Kasumi-1 (cell line): Measurements from ENCODE around the gene PDE3A.
A peak's percentile ranks its signal among the peaks of the same experiment; 100 is the strongest.

Source experiments
- DNase-seq, 2 experiments: peaks; one replicate each; lab custom pipeline; 2025; lab: John Stamatoyannopoulos, UW

PDE3A gene

GRCh38 chr12:20424841-20425240 lies 56.5 kb downstream of the PDE3A start:
- DNase-seq = no peak

- no peak for DNase-seq
These were observed 57.9 kb downstream of the PDE3A start for GRCh38 chr12:20426191-20426590.

GRCh38 chr12:20426957-20427356 lies 58.6 kb downstream of the PDE3A start:
- DNase-seq = no peak

GRCh38 chr12:20429852-20430251 lies 61.5 kb downstream of the PDE3A start:
- no peak for DNase-seq

GRCh38 chr12:20432290-20432689 lies 64.0 kb downstream of the PDE3A start:
- DNase-seq = no peak

GRCh38 chr12:20434996-20435395 lies 66.7 kb downstream of the PDE3A start:
- DNase-seq = no peak

- no peak for DNase-seq
These were observed 68.0 kb downstream of the PDE3A start for GRCh38 chr12:20436316-20436715.

GRCh38 chr12:20438299-20438779 lies 70.0 kb downstream of the PDE3A start:
- DNase-seq = no peak

GRCh38 chr12:20439626-20440025 lies 71.3 kb downstream of the PDE3A start:
- no peak for DNase-seq

GRCh38 chr12:20440408-20440807 lies 72.1 kb downstream of the PDE3A start:
- no peak for DNase-seq

- DNase-seq = no peak
These were observed 74.0 kb downstream of the PDE3A start for GRCh38 chr12:20442322-20442721.

- DNase-seq = no peak
These were observed 74.9 kb downstream of the PDE3A start for GRCh38 chr12:20443255-20443654.

GRCh38 chr12:20443792-20444191 lies 75.5 kb downstream of the PDE3A start:
- no peak for DNase-seq

GRCh38 chr12:20444595-20445170 lies 76.3 kb downstream of the PDE3A start:
- peak in 1 of 2 experiments; percentile 5 for DNase-seq

GRCh38 chr12:20445687-20446086 lies 77.3 kb downstream of the PDE3A start:
- no peak for DNase-seq

GRCh38 chr12:20446836-20447235 lies 78.5 kb downstream of the PDE3A start:
- DNase-seq = no peak

- DNase-seq = no peak
These were observed 80.4 kb downstream of the PDE3A start for GRCh38 chr12:20448781-20449180.

GRCh38 chr12:20450591-20451180 lies 82.3 kb downstream of the PDE3A start:
- DNase-seq = no peak

- DNase-seq = no peak
These were observed 83.4 kb downstream of the PDE3A start for GRCh38 chr12:20451761-20452160.

GRCh38 chr12:20452496-20453010 lies 84.2 kb downstream of the PDE3A start:
- no peak for DNase-seq

- no peak for DNase-seq
These were observed 85.5 kb downstream of the PDE3A start for GRCh38 chr12:20453756-20454310.

- no peak for DNase-seq
These were observed 86.8 kb downstream of the PDE3A start for GRCh38 chr12:20455001-20455706.

GRCh38 chr12:20457582-20457981 lies 89.2 kb downstream of the PDE3A start:
- no peak for DNase-seq
